ENCODE measurements around the gene NR2C2. TPM values are rescaled to one million over a fixed set of nuclear protein-coding genes. Genes with fewer than 3 reads are reported as not detected.

NR2C2 gene
- total RNA-seq, 2 donors from 2014 or later, result 33.8 to 41.3 TPM

GRCh38 chr3:15049584-15049983 lies 102.2 kb downstream of the NR2C2 start:
- intact Hi-C loops (cut with DNase I), result loop anchor here (10.0 kb wide), 1 partner anchor 125 kb away; no protein-coding TSS in a partner anchor
- no peaks in the 10 kb centered on the region for H3K27me3 ChIP-seq
- TF ChIP-seq CTCF (IDR thresholded peaks at IDR 0.05), result no peak
- no peaks in the 10 kb centered on the region for H3K4me1 ChIP-seq
- H3K36me3 ChIP-seq, result peaks cover 24% of the 10 kb centered on the region
- H3K9ac ChIP-seq (ENCODE audit: low read depth in 2 of 2, low read length in 2 of 2), result no peak overlapping the region
- no peaks in the 10 kb centered on the region for H3K9me3 ChIP-seq
- no peak overlapping the region for H3K27ac ChIP-seq
- H3K4me3 ChIP-seq, result no peak overlapping the region
- DNase-seq, result no peak

GRCh38 chr3:15050405-15051092 lies 103.2 kb downstream of the NR2C2 start:
- TF ChIP-seq CTCF (IDR thresholded peaks at IDR 0.05), result no peak
- Histone ChIP-seq H3K9ac (ENCODE audit: low read depth in 2 of 2, low read length in 2 of 2) (no peak overlapping the region), H3K4me3 (no peak overlapping the region), H3K27ac (no peak overlapping the region), H3K9me3 (no peaks in the 10 kb centered on the region), H3K27me3 (no peaks in the 10 kb centered on the region), H3K4me1 (no peaks in the 10 kb centered on the region), H3K36me3 (peaks cover 21% of the 10 kb centered on the region)
- DNase-seq, result no peak
- intact Hi-C loops (cut with DNase I), result no loop called here

GRCh38 chr3:15051531-15051930 lies 104.1 kb downstream of the NR2C2 start:
- intact Hi-C loops (cut with DNase I), result no loop called here
- no peaks in the 10 kb centered on the region for H3K4me1 ChIP-seq
- H3K9ac ChIP-seq (ENCODE audit: low read depth in 2 of 2, low read length in 2 of 2), result no peak overlapping the region
- peaks cover 16% of the 10 kb centered on the region for H3K36me3 ChIP-seq
- no peak overlapping the region for H3K4me3 ChIP-seq
- peak; percentile 47 for TF ChIP-seq CTCF (IDR thresholded peaks at IDR 0.05)
- no peaks in the 10 kb centered on the region for H3K27me3 ChIP-seq
- no peak overlapping the region for H3K27ac ChIP-seq
- peak; percentile 34 for DNase-seq
- H3K9me3 ChIP-seq, result no peaks in the 10 kb centered on the region

- no peak for DNase-seq
- Histone ChIP-seq H3K27ac (no peak overlapping the region), H3K9me3 (no peaks in the 10 kb centered on the region), H3K27me3 (no peaks in the 10 kb centered on the region), H3K4me3 (no peak overlapping the region), H3K9ac (ENCODE audit: low read depth in 2 of 2, low read length in 2 of 2) (no peak overlapping the region), H3K4me1 (no peaks in the 10 kb centered on the region), H3K36me3 (peaks cover 20% of the 10 kb centered on the region)
- intact Hi-C loops (cut with DNase I), result no loop called here
- TF ChIP-seq CTCF (IDR thresholded peaks at IDR 0.05), result no peak
Measured at GRCh38 chr3:15052335-15053242, 105.2 kb downstream of the NR2C2 start.

DNA sequence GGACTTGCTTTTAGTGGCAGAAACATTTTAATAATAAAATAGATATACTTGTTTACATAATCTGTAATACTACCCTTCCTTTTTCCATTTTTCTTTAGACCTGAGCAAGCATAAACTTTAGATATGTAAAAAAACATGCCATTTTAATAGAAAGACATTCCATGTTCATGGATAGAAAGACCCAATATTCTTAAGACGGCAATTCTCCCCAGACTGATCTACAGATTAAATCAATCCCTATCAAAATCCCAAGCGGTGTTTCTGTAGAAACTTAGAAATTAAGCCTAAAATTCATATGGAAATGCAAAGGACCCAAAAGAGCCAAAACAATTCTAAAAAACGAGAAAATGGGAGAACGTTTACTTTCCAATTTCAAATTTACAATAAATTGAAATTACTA lies 106.2 kb downstream of the NR2C2 start:
- no peaks in the 10 kb centered on the region for H3K27me3 ChIP-seq
- no peak for DNase-seq
- H3K9ac ChIP-seq (ENCODE audit: low read depth in 2 of 2, low read length in 2 of 2), result no peak overlapping the region
- H3K36me3 ChIP-seq, result peaks cover 20% of the 10 kb centered on the region
- H3K4me1 ChIP-seq, result no peaks in the 10 kb centered on the region
- no peak for TF ChIP-seq CTCF (IDR thresholded peaks at IDR 0.05)
- H3K9me3 ChIP-seq, result no peaks in the 10 kb centered on the region
- no peak overlapping the region for H3K27ac ChIP-seq
- H3K4me3 ChIP-seq, result no peak overlapping the region
- intact Hi-C loops (cut with DNase I), result no loop called here
